ENCODE results near the gene MBNL2.

Gene MBNL2

DNA sequence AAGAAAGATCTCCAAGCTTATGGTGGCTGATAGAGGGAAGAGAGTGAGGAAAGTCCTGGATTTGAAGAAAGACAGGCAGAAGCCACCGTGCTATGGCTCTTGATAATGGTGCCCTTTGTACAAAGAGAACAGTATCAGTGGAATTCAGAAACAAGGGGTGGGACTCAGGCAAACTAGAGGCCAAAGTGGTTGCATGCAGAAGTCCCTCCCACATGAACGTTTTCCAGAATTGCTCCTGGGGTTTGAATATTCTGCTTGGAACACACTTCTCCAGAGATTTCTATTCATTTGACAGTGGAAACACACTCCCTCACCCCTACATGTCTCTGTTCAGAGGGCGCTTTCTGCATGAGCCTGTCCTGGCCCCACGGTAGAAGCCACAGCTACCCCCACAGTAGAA, 10.1 kb upstream of the MBNL2 start:
- Histone ChIP-seq H3K27ac (ENCODE audit: low read length) (no peak overlapping the region), H3K4me3 (ENCODE audit: low read length) (no peak overlapping the region), H3K4me1 (ENCODE audit: insufficient read depth, low read length) (no peaks in the 10 kb centered on the region; the same call in 1 of the 2 replicates), H3K36me3 (ENCODE audit: insufficient read depth, low read depth, low read length) (no peaks in the 10 kb centered on the region), H3K9ac (ENCODE audit: low read depth, low read length) (no peak overlapping the region), H3K27me3 (ENCODE audit: insufficient read depth, low read length) (peaks cover 19% of the 10 kb centered on the region; the same call in 1 of the 2 replicates), H3K9me3 (ENCODE audit: insufficient read depth, low read depth, low read length) (no peaks in the 10 kb centered on the region)

DNA sequence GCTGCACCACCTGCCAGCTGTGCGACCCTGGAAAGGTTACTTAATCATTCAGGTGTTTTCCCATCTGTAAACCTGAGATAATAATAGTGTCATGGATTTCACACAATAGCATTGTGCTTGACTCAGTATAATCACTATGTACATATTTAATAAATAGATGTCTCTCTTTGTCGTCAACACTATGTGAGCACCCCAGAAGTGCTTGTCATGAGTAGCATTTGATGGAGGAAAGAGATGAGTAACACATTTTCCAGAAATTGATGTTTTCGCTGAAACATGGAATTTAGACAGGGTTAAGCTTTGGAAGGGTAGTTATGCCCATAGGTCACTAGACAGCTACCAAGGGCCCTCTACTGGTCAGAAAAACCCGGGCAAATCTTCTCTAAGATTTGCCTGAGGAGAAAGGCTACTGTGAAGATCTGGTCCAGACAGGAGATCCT, 9.5 kb upstream of the MBNL2 start:
- Histone ChIP-seq H3K4me1 (ENCODE audit: insufficient read depth, low read length) (no peaks in the 10 kb centered on the region; the same call in 1 of the 2 replicates), H3K36me3 (ENCODE audit: insufficient read depth, low read depth, low read length) (no peaks in the 10 kb centered on the region), H3K27ac (ENCODE audit: low read length) (no peak overlapping the region), H3K27me3 (ENCODE audit: insufficient read depth, low read length) (peaks cover 25% of the 10 kb centered on the region; the same call in 1 of the 2 replicates), H3K4me3 (ENCODE audit: low read length) (no peak overlapping the region), H3K9ac (ENCODE audit: low read depth, low read length) (no peak overlapping the region), H3K9me3 (ENCODE audit: insufficient read depth, low read depth, low read length) (no peaks in the 10 kb centered on the region)

DNA sequence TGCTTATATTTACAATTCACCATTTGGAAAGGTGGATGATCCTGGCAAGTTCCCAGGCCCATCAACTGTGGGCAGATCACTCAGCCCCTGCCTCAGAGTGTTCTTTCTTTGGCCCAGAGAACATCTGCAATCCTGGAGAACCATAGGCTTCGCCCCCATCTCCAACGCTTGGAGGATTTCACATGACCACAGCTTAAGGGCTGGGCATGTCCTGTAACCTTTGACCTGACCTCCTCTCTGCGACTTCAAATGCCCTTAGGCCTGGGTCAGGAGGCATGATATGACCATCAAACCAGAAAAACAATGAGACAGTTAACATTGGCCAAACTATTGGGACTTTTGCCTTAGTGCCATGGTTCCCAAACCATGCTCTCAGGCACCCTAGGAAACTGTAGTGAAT, 7.2 kb upstream of the MBNL2 start:
- no peak overlapping the region for H3K4me3 ChIP-seq (ENCODE audit: low read length)
- H3K9me3 ChIP-seq (ENCODE audit: insufficient read depth, low read depth, low read length): no peaks in the 10 kb centered on the region

DNA sequence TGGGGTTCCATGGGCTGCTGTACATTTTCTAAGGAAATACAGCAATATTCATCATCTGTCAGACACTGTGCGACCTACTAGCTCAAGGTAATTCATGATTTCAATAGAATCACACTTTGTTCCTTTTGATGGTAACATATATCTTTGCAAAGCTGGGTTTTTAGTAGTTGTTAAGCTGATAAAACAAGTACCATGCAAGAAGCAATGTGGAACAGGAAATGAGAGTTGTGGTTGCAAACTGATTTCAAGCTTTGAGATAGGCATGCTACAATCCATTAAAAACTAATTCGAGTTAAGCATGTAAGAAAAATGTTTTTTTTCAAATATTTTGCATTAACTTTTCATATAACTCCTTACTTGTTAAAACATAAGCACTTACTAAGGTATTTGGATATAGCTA, 6.8 kb upstream of the MBNL2 start:
- H3K27me3 ChIP-seq (ENCODE audit: insufficient read depth, low read length): peaks cover 47% of the 10 kb centered on the region; the same call in 1 of the 2 replicates
- H3K27ac ChIP-seq (ENCODE audit: low read length): no peak overlapping the region
- H3K9ac ChIP-seq (ENCODE audit: low read depth, low read length): no peak overlapping the region
- no peak overlapping the region for H3K4me3 ChIP-seq (ENCODE audit: low read length)
- no peaks in the 10 kb centered on the region for H3K9me3 ChIP-seq (ENCODE audit: insufficient read depth, low read depth, low read length)
- H3K36me3 ChIP-seq (ENCODE audit: insufficient read depth, low read depth, low read length): no peaks in the 10 kb centered on the region
- no peaks in the 10 kb centered on the region; the same call in 1 of the 2 replicates for H3K4me1 ChIP-seq (ENCODE audit: insufficient read depth, low read length)

More for the DNA sequence above, 7.2 kb upstream of the MBNL2 start:
- no peak overlapping the region for H3K9ac ChIP-seq (ENCODE audit: low read depth, low read length)
- H3K27ac ChIP-seq (ENCODE audit: low read length): no peak overlapping the region
- no peaks in the 10 kb centered on the region; the same call in 1 of the 2 replicates for H3K4me1 ChIP-seq (ENCODE audit: insufficient read depth, low read length)
- H3K36me3 ChIP-seq (ENCODE audit: insufficient read depth, low read depth, low read length): no peaks in the 10 kb centered on the region
- H3K27me3 ChIP-seq (ENCODE audit: insufficient read depth, low read length): peaks cover 43% of the 10 kb centered on the region; the same call in 1 of the 2 replicates

DNA sequence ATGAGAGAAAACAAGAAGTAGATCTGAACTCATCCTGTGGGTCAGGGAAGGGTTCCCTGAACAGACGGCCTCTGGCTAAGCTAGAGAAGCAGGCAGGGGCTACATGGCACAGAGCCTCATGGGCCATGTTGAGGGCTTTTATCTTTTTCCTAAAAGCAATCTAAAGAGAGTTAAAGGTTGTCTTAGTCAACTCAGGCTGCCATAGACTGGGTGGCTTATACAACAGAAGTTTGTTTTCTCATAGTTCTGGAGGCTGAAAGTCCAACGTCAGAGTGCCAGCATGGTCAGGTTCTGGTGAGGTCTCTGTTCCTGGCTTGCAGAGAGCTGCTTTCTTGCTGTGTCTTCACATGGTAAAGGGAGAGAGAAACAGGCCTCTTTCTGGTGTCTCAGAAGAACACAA, 2.9 kb upstream of the MBNL2 start:
- Histone ChIP-seq H3K4me3 (ENCODE audit: low read length) (no peak overlapping the region), H3K36me3 (ENCODE audit: insufficient read depth, low read depth, low read length) (no peaks in the 10 kb centered on the region), H3K4me1 (ENCODE audit: insufficient read depth, low read length) (peaks cover 14% of the 10 kb centered on the region), H3K9ac (ENCODE audit: low read depth, low read length) (no peak overlapping the region), H3K9me3 (ENCODE audit: insufficient read depth, low read depth, low read length) (no peaks in the 10 kb centered on the region), H3K27ac (ENCODE audit: low read length) (no peak overlapping the region), H3K27me3 (ENCODE audit: insufficient read depth, low read length) (peaks cover 74% of the 10 kb centered on the region)

DNA sequence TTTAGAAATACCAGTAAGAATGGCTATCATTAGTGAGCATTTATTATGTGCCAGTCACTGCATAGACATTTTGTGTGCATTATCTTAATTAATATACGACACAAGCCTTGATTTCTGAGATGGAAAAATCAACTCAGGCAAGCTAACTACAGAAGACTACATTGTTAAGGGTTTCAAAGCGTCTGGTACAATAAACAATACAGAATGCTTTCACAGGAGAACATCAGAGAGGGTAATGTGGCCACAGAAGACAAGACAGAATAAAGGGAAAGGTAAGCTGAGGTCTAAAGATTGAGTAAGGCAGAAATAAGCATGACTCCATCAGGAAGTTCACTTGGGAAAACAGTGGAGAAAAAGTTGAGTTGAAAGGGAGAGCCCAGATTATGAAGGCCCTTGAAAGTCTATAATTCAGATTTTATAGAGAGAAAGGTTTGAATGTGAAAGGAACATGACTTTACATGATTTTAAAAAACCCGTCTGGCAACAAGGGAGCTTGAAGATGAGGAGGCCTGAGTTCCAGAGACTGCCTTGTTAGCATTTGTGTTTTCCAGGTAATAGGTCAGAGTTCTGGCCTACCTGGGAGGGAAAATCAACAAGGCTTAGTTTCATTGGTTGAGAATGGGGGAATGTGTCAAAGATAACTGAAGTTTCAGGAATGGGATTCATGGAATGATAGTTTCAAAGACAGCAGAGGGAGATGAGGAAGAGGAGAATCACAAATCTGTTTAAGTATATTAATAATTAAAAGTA, 1.8 kb upstream of the MBNL2 start:
- Histone ChIP-seq H3K4me3 (ENCODE audit: low read length) (no peak overlapping the region), H3K4me1 (ENCODE audit: insufficient read depth, low read length) (peaks cover 24% of the 10 kb centered on the region), H3K9me3 (ENCODE audit: insufficient read depth, low read depth, low read length) (no peaks in the 10 kb centered on the region), H3K9ac (ENCODE audit: low read depth, low read length) (no peak overlapping the region), H3K36me3 (ENCODE audit: insufficient read depth, low read depth, low read length) (no peaks in the 10 kb centered on the region), H3K27ac (ENCODE audit: low read length) (no peak overlapping the region), H3K27me3 (ENCODE audit: insufficient read depth, low read length) (peaks cover 74% of the 10 kb centered on the region)

DNA sequence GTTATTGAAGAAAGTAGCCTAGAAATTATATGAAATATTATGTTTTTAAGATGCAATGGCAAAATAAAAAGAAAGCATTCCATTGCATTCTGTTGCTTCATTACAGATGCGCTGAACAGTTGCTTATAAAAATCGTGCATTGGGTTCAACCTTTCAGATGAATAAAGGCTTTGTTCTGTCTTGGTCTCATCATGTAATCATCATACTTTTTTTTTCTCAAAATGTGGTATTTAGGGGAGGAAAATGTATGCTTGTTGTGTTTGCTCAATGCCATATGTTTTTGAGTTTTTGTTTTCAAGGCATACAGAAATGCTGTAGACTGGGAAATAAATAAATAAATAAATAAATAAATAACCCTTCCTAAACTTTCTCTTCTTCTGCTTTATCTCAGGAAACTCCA, 1.1 kb upstream of the MBNL2 start:
- Histone ChIP-seq H3K4me3 (ENCODE audit: low read length) (no peak overlapping the region), H3K27me3 (ENCODE audit: insufficient read depth, low read length) (peaks cover 79% of the 10 kb centered on the region), H3K9ac (ENCODE audit: low read depth, low read length) (no peak overlapping the region), H3K27ac (ENCODE audit: low read length) (no peak overlapping the region), H3K4me1 (ENCODE audit: insufficient read depth, low read length) (peaks cover 26% of the 10 kb centered on the region), H3K9me3 (ENCODE audit: insufficient read depth, low read depth, low read length) (no peaks in the 10 kb centered on the region), H3K36me3 (ENCODE audit: insufficient read depth, low read depth, low read length) (no peaks in the 10 kb centered on the region)

DNA sequence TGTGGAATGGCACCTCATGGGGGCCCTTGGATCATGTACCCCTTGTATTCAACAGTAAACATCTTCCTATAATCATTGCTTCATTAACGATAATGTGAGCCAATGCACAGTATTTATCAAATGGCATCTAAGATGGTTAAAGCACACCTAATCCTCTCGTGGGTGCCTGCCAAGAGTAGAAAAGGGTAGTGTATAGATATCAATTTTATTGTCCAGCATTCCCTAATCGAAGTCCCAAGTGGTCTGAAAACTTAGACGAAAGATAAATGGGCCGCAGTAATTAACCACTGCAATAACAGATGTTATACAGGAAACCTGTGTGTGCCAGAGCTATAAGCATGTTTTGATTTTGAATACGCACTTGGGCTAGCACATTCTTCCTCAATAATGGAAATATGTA, 667 bp upstream of the MBNL2 start:
- H3K9me3 ChIP-seq (ENCODE audit: insufficient read depth, low read depth, low read length): no peaks in the 10 kb centered on the region
- no peak overlapping the region for H3K9ac ChIP-seq (ENCODE audit: low read depth, low read length)
- no peak overlapping the region for H3K4me3 ChIP-seq (ENCODE audit: low read length)
- peaks cover 84% of the 10 kb centered on the region for H3K27me3 ChIP-seq (ENCODE audit: insufficient read depth, low read length)
- H3K4me1 ChIP-seq (ENCODE audit: insufficient read depth, low read length): peaks cover 26% of the 10 kb centered on the region
- H3K27ac ChIP-seq (ENCODE audit: low read length): no peak overlapping the region
- H3K36me3 ChIP-seq (ENCODE audit: insufficient read depth, low read depth, low read length): no peaks in the 10 kb centered on the region

DNA sequence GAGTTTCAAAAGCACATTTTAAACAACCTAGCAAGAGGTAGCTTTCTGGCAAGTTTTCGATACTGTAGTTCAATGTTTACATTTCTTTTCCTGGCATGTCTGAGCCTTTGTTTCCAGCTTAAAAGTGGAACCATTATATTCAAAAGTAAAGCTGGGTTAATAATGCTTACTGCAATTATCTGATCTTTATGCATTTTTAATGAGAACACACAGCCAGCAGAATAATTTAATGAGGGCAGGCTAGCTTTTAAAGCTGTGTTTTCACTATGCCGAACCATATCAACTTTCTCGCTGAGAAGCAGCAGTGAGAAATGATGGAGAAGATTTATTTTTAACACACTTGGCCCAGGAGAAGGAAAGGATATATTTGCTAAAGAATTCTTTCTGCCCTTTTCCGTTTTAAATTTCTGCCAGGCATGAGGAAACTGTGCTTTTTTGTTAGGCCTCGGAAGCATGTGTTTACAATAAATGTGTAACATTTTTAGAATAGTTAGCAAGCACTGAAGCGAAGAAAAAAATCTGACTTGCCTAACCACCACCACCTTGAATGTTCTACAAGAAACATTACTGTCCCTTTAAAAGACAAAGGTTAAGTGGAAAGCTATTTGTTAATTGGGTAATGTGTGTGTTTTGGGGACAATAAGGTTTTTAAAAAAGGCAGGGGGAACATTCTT, 1.0 kb downstream of the MBNL2 start:
- Histone ChIP-seq H3K9ac (ENCODE audit: low read depth, low read length) (peak overlapping the region; percentile 44; the same call in 1 of the 2 replicates), H3K4me1 (ENCODE audit: insufficient read depth, low read length) (peaks cover 28% of the 10 kb centered on the region), H3K4me3 (ENCODE audit: low read length) (peak overlapping the region; percentile 64), H3K27me3 (ENCODE audit: insufficient read depth, low read length) (peaks cover 93% of the 10 kb centered on the region), H3K9me3 (ENCODE audit: insufficient read depth, low read depth, low read length) (no peaks in the 10 kb centered on the region), H3K27ac (ENCODE audit: low read length) (no peak overlapping the region), H3K36me3 (ENCODE audit: insufficient read depth, low read depth, low read length) (no peaks in the 10 kb centered on the region)

DNA sequence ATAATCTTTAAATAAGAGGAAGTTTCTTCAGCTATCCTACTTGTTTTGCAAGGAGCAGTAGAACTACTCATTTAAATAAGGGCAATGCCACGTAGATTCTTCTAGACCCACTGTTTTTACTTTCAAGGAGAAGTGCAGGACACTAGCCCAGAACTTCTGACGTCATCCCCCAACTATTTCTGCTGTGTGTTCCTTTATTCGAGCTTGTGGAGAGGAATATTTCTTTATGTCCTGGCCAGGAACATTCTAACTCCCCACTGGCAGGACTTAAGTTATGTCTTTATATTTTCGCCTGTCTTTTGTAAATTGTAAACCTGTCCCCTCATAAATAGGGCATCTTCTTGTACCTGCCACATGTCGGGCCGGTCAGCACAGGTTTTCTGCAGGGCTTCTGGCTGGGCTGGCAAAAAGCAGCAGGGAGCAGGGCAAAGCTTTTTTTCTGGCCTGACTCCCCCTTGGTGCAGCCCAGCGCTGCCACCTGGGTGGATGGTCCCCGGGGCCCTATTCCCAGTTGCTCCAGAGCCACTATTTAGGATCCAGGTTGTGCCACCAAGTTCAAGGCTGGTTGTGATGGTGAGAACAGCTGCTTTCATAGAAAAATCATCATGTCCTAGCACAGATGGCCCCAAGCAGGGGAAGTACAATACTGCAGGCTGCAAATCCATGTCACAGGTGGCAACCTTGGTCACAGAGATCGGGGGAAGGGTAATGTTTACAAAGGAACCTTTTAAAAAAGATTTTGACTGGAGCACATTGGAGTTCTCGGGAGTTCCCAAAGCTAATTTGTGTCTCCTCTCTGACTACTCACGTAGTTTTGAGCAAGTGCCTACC, 1.8 kb downstream of the MBNL2 start:
- H3K4me3 ChIP-seq (ENCODE audit: low read length): peak overlapping the region; percentile 64
- H3K4me1 ChIP-seq (ENCODE audit: insufficient read depth, low read length): peaks cover 28% of the 10 kb centered on the region
- H3K36me3 ChIP-seq (ENCODE audit: insufficient read depth, low read depth, low read length): no peaks in the 10 kb centered on the region
- H3K27ac ChIP-seq (ENCODE audit: low read length): no peak overlapping the region
- H3K27me3 ChIP-seq (ENCODE audit: insufficient read depth, low read length): peaks cover 95% of the 10 kb centered on the region
- no peaks in the 10 kb centered on the region for H3K9me3 ChIP-seq (ENCODE audit: insufficient read depth, low read depth, low read length)
- H3K9ac ChIP-seq (ENCODE audit: low read depth, low read length): peak overlapping the region; percentile 44; the same call in 1 of the 2 replicates

DNA sequence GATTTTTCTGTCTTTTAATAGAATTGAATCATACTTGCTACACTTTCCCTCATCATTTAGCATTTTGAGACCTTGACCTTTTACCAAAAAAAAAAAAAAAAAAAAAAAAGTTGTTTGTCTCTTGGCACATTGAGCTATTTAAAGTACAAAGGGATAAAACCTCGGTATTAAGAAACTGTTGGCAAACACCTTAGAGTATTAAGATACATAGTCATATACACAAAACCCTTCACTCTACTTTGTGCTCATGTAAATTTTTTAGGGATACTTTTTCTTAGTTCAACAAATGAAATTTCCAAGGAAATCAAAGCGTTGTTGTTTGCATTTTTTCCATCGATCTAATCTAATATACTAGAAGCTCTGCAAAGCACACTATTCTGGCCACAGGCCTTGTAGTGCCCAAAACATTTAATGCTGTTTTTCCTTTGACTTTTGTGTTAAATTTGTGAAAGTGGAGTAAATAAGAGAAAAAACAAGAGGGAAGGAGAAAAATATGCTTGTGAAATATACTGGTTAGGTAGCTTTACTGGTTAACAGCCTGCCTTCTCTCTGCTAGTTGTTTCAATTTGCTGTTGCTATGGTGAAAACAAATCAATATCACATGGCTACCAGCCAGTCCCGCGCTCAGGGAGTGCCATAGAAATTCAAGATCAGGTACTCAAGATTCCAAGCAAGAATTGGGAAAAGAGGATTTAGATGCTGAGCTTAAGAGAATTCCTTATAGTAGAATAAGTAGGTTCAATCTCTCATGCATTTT, 2.6 kb downstream of the MBNL2 start:
- Histone ChIP-seq H3K9ac (ENCODE audit: low read depth, low read length) (0 out of 2 replicates have a peak overlapping the region, but pooled peaks have one; percentile 3), H3K27ac (ENCODE audit: low read length) (no peak overlapping the region), H3K9me3 (ENCODE audit: insufficient read depth, low read depth, low read length) (no peaks in the 10 kb centered on the region), H3K4me1 (ENCODE audit: insufficient read depth, low read length) (peaks cover 28% of the 10 kb centered on the region), H3K27me3 (ENCODE audit: insufficient read depth, low read length) (peaks cover 95% of the 10 kb centered on the region), H3K4me3 (ENCODE audit: low read length) (peak overlapping the region; percentile 64; the same call in 1 of the 2 replicates), H3K36me3 (ENCODE audit: insufficient read depth, low read depth, low read length) (no peaks in the 10 kb centered on the region)

Measured in iPS-20b (cell line).